LNCaP clone FGC (cell line): ENCODE results near the gene MSANTD2.

Experiments
- DNase-seq: peaks from one replicate; pipeline ENCODE4 v3.0.0-alpha.2; 2011; ENCODE audit warnings: low read depth
- H3K4me3 ChIP-seq: 2 replicates; pipeline ENCODE4 v1.5.1; 2011; ENCODE audit warnings: mild to moderate bottlenecking, low read depth, low read length, control low read depth
- CTCF ChIP-seq: IDR thresholded peaks from 2 replicates; pipeline ENCODE4 v1.5.1; 2012; ENCODE audit warnings: mild to moderate bottlenecking; ENCODE audit not compliant: control insufficient read depth, insufficient read depth; ENCODE audit errors: extremely low read depth

Gene MSANTD2

GRCh38 chr11:124807660-124808270, 7.6 kb upstream of the MSANTD2 start:
- no peak for TF ChIP-seq CTCF
- no peak overlapping the region for H3K4me3 ChIP-seq
- DNase-seq, result no peak

GRCh38 chr11:124807201-124807600, 7.0 kb upstream of the MSANTD2 start:
- no peak for TF ChIP-seq CTCF
- no peak overlapping the region for H3K4me3 ChIP-seq
- no peak for DNase-seq

- DNase-seq, result no peak
- no peak for TF ChIP-seq CTCF
- no peak overlapping the region for H3K4me3 ChIP-seq
Observed at GRCh38 chr11:124804884-124805283, 4.7 kb upstream of the MSANTD2 start.

- TF ChIP-seq CTCF, result no peak
- no peak for DNase-seq
- H3K4me3 ChIP-seq, result no peak overlapping the region
Observed at GRCh38 chr11:124801636-124802312, 1.6 kb upstream of the MSANTD2 start.

- no peak for DNase-seq
- peak overlapping the region; percentile 85 for H3K4me3 ChIP-seq
- TF ChIP-seq CTCF, result no peak
Observed at GRCh38 chr11:124801014-124801413, 808 bp upstream of the MSANTD2 start.

GRCh38 chr11:124799348-124800225, 619 bp downstream of the MSANTD2 start:
- peak overlapping the region; percentile 85 for H3K4me3 ChIP-seq
- no peak for DNase-seq
- TF ChIP-seq CTCF, result no peak
